ENCODE measurements around the gene NFASC.
A peak's percentile ranks its signal among the peaks of the same experiment; 100 is the strongest.

NFASC gene

GRCh38 chr1:204859861-204860267, 10.8 kb upstream of the NFASC start:
- DNase-seq (ENCODE audit: low spot score): no peak

- no peak for DNase-seq (ENCODE audit: low spot score)
Observed at GRCh38 chr1:204863024-204863423, 7.6 kb upstream of the NFASC start.

GRCh38 chr1:204863730-204864129, 6.9 kb upstream of the NFASC start:
- no peak for DNase-seq (ENCODE audit: low spot score)

- no peak for DNase-seq (ENCODE audit: low spot score)
Observed at GRCh38 chr1:204866051-204866596, 4.5 kb upstream of the NFASC start.

- DNase-seq (ENCODE audit: low spot score): no peak
Observed at GRCh38 chr1:204867203-204867602, 3.5 kb upstream of the NFASC start.

GRCh38 chr1:204867666-204868339, 2.9 kb upstream of the NFASC start:
- DNase-seq (ENCODE audit: low spot score): no peak

- DNase-seq (ENCODE audit: low spot score): no peak
Observed at GRCh38 chr1:204868340-204868700, 2.3 kb upstream of the NFASC start.

GRCh38 chr1:204869097-204869496, 1.6 kb upstream of the NFASC start:
- DNase-seq (ENCODE audit: low spot score): no peak

- DNase-seq (ENCODE audit: low spot score): no peak
Observed at GRCh38 chr1:204871405-204872037, 859 bp downstream of the NFASC start.

GRCh38 chr1:204872262-204872881, 1.7 kb downstream of the NFASC start:
- DNase-seq (ENCODE audit: low spot score): no peak

GRCh38 chr1:204873176-204873575, 2.5 kb downstream of the NFASC start:
- no peak for DNase-seq (ENCODE audit: low spot score)

GRCh38 chr1:204873714-204874113, 3.1 kb downstream of the NFASC start:
- no peak for DNase-seq (ENCODE audit: low spot score)

- DNase-seq (ENCODE audit: low spot score): no peak
Observed at GRCh38 chr1:204874274-204874673, 3.6 kb downstream of the NFASC start.

GRCh38 chr1:204875255-204875654, 4.6 kb downstream of the NFASC start:
- DNase-seq (ENCODE audit: low spot score): no peak

- DNase-seq (ENCODE audit: low spot score): no peak
Observed at GRCh38 chr1:204878621-204879234, 8.1 kb downstream of the NFASC start.

GRCh38 chr1:204879351-204879750, 8.7 kb downstream of the NFASC start:
- DNase-seq (ENCODE audit: low spot score): no peak

- no peak for DNase-seq (ENCODE audit: low spot score)
Observed at GRCh38 chr1:204880906-204881305, 10.2 kb downstream of the NFASC start.

- no peak for DNase-seq (ENCODE audit: low spot score)
Observed at GRCh38 chr1:204882479-204882878, 11.8 kb downstream of the NFASC start.

- no peak for DNase-seq (ENCODE audit: low spot score)
Observed at GRCh38 chr1:204883405-204883804, 12.7 kb downstream of the NFASC start.

GRCh38 chr1:204885288-204885711, 14.6 kb downstream of the NFASC start:
- DNase-seq (ENCODE audit: low spot score): peak; percentile 60

GRCh38 chr1:204885790-204886189, 15.1 kb downstream of the NFASC start:
- no peak for DNase-seq (ENCODE audit: low spot score)

GRCh38 chr1:204887846-204888245, 17.2 kb downstream of the NFASC start:
- no peak for DNase-seq (ENCODE audit: low spot score)

GRCh38 chr1:204888294-204888693, 17.6 kb downstream of the NFASC start:
- no peak for DNase-seq (ENCODE audit: low spot score)

Measured in AG08396 (cell line).